ENCODE results near the gene MIA. TPM values are rescaled to one million over a fixed set of nuclear protein-coding genes. Genes with fewer than 3 reads are reported as not detected.

Gene MIA
- total RNA-seq, 1 experiment from 2014 or later = not detected

DNA sequence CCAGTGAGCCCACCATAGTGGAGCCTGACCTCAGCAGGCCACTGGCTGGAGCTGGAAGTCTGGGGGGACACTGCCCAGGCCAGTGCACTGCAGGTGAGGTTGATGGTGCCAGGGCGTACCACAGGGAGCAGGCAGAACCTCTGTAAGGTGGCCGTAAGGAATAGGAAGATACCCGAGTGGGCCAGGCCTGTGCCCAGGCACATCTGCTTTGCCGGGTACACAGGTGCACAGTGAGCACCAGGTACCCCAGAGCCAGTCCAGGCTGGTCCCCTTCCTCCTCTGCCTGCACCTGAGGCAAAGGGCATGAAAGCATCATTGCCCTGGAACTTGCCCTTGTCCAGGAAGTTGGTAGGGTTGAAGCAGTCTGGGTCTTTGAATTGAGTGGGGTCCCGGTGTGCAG is 33.2 kb downstream of the MIA start:
- H3K4me1 ChIP-seq (ENCODE audit: insufficient read depth, low read length) = peaks cover 13% of the 10 kb centered on the region
- no CpG with 5 or more reads among the region's 5 CpGs for WGBS (ENCODE audit: extremely low coverage, insufficient read length, low lambda C conversion rate)
- DNase-seq = no peak
- H4K20me1 ChIP-seq (ENCODE audit: control insufficient read depth, insufficient read depth, insufficient read length) = peaks cover 2% of the 10 kb centered on the region
- no peak overlapping the region for H3T11ph ChIP-seq (ENCODE audit: low read length)
- no peak overlapping the region for H2BK12ac ChIP-seq (ENCODE audit: insufficient read length, low read depth, low read length)
- H2AK5ac ChIP-seq (ENCODE audit: insufficient read length, low read length) = no peak overlapping the region
- H3K9ac ChIP-seq (ENCODE audit: extremely low read depth, insufficient read length, low read length) = no peak overlapping the region
- no peaks in the 10 kb centered on the region for H3K27me3 ChIP-seq (ENCODE audit: insufficient read depth, low read length)
- H3K4me2 ChIP-seq (ENCODE audit: insufficient read depth, insufficient read length, low read length) = no peak overlapping the region
- no peak overlapping the region for H3K56ac ChIP-seq (ENCODE audit: insufficient read length, low read depth, low read length)
- Mint-ChIP-seq H3K9me3 (no peaks in the 10 kb centered on the region; a peak in 2 of 5 replicates), H3K4me1 (peaks cover 61 to 69% of the 10 kb centered on the region in 2 experiments), H3K27ac (no peak overlapping the region), H3K27me3 (ENCODE audit: low read depth) (peaks cover 18% of the 10 kb centered on the region), H3K36me3 (ENCODE audit: insufficient read depth in 1 of 3, low read depth in 3 of 3) (peaks cover 22 to 46% (median 35%) of the 10 kb centered on the region in 3 experiments; a peak in 6 of 7 replicates), H3K4me3 (no peak overlapping the region)
- H2AFZ ChIP-seq (ENCODE audit: low read length) = no peak overlapping the region
- H4K8ac ChIP-seq (replicated peaks; ENCODE audit: insufficient read length, low read depth, low read length) = no peak overlapping the region
- H3K23me2 ChIP-seq (ENCODE audit: insufficient read length, low read depth, low read length, poor library complexity, severe bottlenecking) = peaks cover 12% of the 10 kb centered on the region
- H2BK15ac ChIP-seq (ENCODE audit: low read depth, low read length) = no peak overlapping the region
- no peak overlapping the region for H3K14ac ChIP-seq (ENCODE audit: insufficient read depth, low read length)
- no peak overlapping the region for H4K91ac ChIP-seq (ENCODE audit: insufficient read length, low read depth, low read length)
- H3K23ac ChIP-seq (ENCODE audit: insufficient read length, low read depth, low read length) = no peak overlapping the region
- no peak overlapping the region for H3K18ac ChIP-seq (ENCODE audit: insufficient read length, low read depth, low read length)
- H2BK20ac ChIP-seq (ENCODE audit: low read depth, low read length, poor library complexity, severe bottlenecking) = no peak overlapping the region
- H3K79me1 ChIP-seq (ENCODE audit: insufficient read depth, low read depth, low read length, poor library complexity, severe bottlenecking) = peaks cover 4% of the 10 kb centered on the region
- H4K5ac ChIP-seq (ENCODE audit: insufficient read length, low read depth, low read length) = no peak overlapping the region
- no peak overlapping the region for H2BK120ac ChIP-seq (ENCODE audit: low read depth, low read length, poor library complexity, severe bottlenecking)
- no peaks in the 10 kb centered on the region for H3K9me3 ChIP-seq (ENCODE audit: control insufficient read depth, low read depth, low read length)
- no peak overlapping the region for H3K4ac ChIP-seq (ENCODE audit: low read depth, low read length)
- H2BK5ac ChIP-seq (ENCODE audit: insufficient read length, low read length) = no peak overlapping the region
- TF ChIP-seq, protein P1, sequence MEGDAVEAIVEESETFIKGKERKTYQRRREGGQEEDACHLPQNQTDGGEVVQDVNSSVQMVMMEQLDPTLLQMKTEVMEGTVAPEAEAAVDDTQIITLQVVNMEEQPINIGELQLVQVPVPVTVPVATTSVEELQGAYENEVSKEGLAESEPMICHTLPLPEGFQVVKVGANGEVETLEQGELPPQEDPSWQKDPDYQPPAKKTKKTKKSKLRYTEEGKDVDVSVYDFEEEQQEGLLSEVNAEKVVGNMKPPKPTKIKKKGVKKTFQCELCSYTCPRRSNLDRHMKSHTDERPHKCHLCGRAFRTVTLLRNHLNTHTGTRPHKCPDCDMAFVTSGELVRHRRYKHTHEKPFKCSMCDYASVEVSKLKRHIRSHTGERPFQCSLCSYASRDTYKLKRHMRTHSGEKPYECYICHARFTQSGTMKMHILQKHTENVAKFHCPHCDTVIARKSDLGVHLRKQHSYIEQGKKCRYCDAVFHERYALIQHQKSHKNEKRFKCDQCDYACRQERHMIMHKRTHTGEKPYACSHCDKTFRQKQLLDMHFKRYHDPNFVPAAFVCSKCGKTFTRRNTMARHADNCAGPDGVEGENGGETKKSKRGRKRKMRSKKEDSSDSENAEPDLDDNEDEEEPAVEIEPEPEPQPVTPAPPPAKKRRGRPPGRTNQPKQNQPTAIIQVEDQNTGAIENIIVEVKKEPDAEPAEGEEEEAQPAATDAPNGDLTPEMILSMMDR (conservative IDR thresholded peaks at IDR 0.05) = no peak
- H3K27ac ChIP-seq (ENCODE audit: insufficient read length, low read depth, low read length) = no peak overlapping the region
- H3K79me2 ChIP-seq (ENCODE audit: insufficient read depth, low read length) = no peaks in the 10 kb centered on the region; the same call in 1 of the 2 replicates
